GM12873 (cell line): ENCODE data around the gene MTARC2.

ENCODE experiments used
- TF ChIP-seq, protein P1 (sequence below): IDR thresholded peaks from 2 replicates; pipeline ENCODE4 v1.5.1; 2012; ENCODE audit warnings: low read depth, mild to moderate bottlenecking, moderate library complexity, low read length, control low read depth; ENCODE audit not compliant: insufficient read depth; ENCODE audit errors: missing control alignments

MTARC2 gene

DNA sequence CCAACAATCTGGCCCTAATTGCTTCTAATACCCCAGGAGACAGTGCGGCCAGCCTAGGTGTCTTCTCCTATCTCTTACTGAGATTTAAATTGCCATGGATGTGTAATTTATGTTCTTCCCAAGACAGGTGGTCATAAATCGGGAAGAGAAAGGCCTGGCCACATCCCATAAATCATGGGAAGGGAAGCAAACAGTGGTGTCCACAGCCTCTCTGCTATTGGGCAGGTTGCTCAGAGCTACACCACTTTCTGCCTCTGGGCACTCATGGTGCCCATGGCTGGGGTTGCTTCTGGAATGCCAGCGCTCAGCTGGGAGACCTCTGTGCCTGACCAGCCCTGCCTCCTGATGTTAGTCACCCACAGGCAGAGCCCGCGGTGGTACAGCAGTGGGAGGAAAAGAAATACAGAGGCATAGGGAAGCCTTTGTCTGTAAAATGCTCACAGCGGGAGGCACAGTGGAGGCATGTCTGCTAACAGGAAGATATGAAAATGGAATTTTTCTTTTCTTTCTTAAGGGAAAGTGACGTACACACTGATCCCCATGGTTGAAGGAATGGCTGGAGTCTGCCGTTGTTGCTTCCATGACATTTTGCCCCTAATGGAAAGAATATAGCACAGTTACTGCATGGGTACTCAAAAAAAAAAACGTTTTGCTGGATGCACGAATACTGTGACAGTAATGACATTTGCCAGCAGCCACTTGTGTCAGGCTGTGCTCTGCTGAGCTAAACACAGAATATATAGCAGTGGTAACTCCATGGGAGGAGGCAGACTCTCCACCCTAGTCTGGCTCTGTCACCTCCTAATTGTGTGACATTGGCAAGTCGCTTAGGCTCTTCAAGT lies 60.4 kb downstream of the MTARC2 start:
- TF ChIP-seq, protein P1, sequence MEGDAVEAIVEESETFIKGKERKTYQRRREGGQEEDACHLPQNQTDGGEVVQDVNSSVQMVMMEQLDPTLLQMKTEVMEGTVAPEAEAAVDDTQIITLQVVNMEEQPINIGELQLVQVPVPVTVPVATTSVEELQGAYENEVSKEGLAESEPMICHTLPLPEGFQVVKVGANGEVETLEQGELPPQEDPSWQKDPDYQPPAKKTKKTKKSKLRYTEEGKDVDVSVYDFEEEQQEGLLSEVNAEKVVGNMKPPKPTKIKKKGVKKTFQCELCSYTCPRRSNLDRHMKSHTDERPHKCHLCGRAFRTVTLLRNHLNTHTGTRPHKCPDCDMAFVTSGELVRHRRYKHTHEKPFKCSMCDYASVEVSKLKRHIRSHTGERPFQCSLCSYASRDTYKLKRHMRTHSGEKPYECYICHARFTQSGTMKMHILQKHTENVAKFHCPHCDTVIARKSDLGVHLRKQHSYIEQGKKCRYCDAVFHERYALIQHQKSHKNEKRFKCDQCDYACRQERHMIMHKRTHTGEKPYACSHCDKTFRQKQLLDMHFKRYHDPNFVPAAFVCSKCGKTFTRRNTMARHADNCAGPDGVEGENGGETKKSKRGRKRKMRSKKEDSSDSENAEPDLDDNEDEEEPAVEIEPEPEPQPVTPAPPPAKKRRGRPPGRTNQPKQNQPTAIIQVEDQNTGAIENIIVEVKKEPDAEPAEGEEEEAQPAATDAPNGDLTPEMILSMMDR: no peak

DNA sequence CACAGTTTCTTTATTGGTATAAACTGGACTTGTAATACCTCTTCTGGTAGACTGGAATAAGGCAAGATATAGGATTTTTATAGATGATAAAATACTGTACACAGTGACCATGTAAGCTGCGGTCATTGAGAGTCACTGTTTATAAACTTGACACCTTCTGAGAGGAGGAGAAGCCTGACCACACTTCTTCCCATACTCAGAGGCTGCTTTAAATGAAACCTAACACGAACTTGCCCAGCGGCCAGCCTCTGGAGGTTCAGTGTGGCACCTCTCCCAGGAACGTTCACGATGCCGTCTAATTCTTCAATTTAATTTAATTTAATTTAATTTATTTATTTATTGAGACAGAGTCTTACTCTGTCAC lies 61.0 kb downstream of the MTARC2 start:
- TF ChIP-seq, protein P1: no peak

DNA sequence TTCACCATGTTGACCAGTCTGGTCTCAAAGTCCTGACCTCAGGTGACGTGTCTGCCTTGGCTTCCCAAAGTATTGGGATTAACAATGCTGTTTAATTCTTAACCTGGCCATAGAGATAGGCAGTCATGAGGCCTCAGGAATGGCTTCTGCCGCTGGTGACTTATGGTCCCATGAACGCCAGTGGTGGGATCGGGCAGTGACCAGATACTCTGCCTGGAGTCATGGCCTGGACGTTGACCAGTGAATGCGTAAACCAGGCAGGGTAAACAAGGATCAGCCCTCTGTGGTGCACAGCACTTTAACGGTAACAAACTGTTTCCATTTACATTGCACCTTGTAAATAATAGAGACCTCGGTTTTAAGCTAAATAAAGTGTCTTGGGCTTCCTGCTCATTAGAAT lies 61.6 kb downstream of the MTARC2 start:
- TF ChIP-seq, protein P1: no peak

DNA sequence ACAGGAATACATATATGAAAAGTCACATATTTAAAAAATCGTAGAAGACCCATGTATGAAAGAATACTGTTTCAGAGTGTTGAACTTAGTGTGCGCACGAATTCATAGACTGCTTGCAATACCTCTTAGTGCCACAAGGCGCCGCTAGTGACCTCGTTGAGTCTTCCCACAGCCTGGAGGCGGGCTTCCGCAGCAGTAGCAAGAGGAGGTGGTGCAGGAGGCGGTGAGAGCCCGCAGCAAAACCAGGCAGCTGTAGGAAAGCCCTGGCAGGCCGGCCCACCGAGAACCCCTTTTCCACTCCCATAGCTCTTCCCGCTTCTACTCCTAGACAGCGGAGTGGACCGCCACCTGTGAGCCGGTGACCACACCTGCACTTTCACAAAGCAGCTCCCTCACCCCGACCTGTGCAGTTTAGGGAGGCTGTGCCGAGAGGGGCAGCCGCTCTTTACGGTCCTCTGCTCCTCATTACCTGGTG lies 62.1 kb downstream of the MTARC2 start:
- TF ChIP-seq, protein P1: peak; percentile 93

DNA sequence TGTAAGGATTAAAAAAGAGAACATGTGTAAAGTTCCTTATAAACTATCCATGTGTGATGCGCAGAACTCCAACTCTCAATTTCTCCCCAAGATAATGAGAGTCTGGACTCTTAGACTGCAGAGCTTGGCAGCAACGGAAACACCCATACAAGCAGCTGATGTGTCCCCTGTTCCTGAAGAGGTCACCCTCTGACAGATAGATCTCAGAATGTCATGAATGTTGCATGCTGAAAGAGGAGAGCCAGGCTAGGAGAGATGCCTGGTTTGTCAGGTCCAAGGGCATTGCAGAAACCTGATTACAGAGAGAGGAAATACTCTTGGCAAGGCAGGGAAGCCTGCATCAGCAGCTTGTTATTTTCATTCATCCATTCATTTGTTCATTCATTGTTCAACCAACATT lies 62.8 kb downstream of the MTARC2 start:
- TF ChIP-seq, protein P1: no peak

DNA sequence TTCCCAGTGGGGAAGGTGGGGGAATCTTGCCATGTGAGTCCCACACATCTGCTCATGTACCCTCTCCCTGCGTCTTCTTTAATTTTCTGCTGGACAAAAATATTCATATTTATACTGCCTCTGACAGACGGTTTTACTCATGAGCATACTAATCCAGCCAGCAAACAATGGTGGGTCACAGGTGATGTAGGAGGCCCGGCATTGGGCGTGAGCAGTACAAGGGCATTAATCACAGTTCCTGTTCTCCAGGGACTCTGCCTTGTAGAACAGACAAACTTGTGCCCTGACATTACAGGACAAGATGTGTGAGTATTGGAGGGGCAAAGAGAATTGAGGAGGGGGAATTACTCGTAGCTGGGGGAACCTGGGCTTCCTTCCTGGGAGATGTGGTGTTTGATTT lies 63.6 kb downstream of the MTARC2 start:
- TF ChIP-seq, protein P1: no peak

DNA sequence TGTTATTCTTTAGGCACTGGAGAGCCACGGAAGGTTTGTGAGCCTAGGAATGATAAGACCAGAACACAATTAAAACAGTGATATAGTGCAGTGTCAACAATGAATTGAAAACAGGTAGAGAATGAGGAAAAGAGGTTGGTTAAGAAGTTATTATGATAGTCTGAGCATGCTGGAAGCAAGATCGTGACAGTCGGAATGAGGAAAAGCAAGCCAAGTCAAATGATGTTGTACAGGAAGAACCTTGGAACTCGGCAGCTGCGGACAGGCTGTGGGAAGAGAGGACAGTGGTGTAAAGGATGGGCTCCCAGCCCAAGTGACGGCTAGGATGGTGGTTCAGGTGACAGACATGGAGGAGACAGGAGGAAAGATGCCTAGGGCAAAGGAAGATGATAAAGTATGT lies 64.2 kb downstream of the MTARC2 start:
- TF ChIP-seq, protein P1: no peak
